HepG2 (cell line): Measurements from ENCODE around the gene RTEL1. TPM values are rescaled to one million over a fixed set of nuclear protein-coding genes. Genes with fewer than 3 reads are reported as not detected.

Experiments used
- EP300 ChIP-seq, 3 experiments: sonication (generic) in 1 of 3; formaldehyde crosslinking in 1 of 3; IDR thresholded peaks; 2 replicates each; pipeline versions ENCODE4 v1.5.1 to v1.6.1; 2011 to 2020; ENCODE audit warnings: low read depth in 2 of 3, low read length in 2 of 3, borderline replicate concordance in 1 of 3, improper control_type of control experiment in 1 of 3, mild to moderate bottlenecking in 1 of 3, missing genetic modification reagents in 1 of 3, moderate library complexity in 1 of 3
- EZH2 ChIP-seq: conservative IDR thresholded peaks from 2 replicates; pipeline ENCODE4 v1.6.1; 2012; ENCODE audit warnings: mild to moderate bottlenecking, low read depth, low read length, moderate library complexity
- KDM2A ChIP-seq: sonication (generic); formaldehyde crosslinking; IDR thresholded peaks from 2 replicates; pipeline ENCODE4 v1.4.0; 2020; ENCODE audit warnings: low read depth, missing genetic modification reagents, borderline replicate concordance
- RAD21 ChIP-seq: fragments of 450-650 bp; formaldehyde crosslinking; IDR thresholded peaks from 2 replicates; pipeline ENCODE4 v1.5.0; 2020; ENCODE audit warnings: mild to moderate bottlenecking
- SP1 ChIP-seq, 2 experiments: fragments of 450-650 bp in 1 of 2; sonication (generic) in 1 of 2; formaldehyde crosslinking in 1 of 2; IDR thresholded peaks; 2 replicates each; pipeline versions ENCODE4 v1.4.0 to v1.6.1; 2016 to 2020; ENCODE audit warnings: missing genetic modification reagents in 1 of 2
- ZNF501 ChIP-seq: sonication (generic); formaldehyde crosslinking; IDR thresholded peaks from 2 replicates; pipeline ENCODE4 v1.5.1; 2020; ENCODE audit warnings: mild to moderate bottlenecking, moderate library complexity, missing genetic modification reagents
- ZNF530 ChIP-seq: sonication (generic); formaldehyde crosslinking; IDR thresholded peaks from 2 replicates; pipeline ENCODE4 v1.5.0; 2020; ENCODE audit warnings: low read depth, mild to moderate bottlenecking, missing genetic modification reagents
- ZNF780A ChIP-seq: sonication (generic); formaldehyde crosslinking; IDR thresholded peaks from 2 replicates; pipeline ENCODE4 v1.8.0; 2022; ENCODE audit warnings: mild to moderate bottlenecking, missing genetic modification reagents, moderate library complexity
- polyA plus RNA-seq, 8 experiments: library from polyadenylated mRNA; depleted of rRNA in 3 of 8; stranded (reverse) in 7 of 8; unstranded in 1 of 8; fragments of >200 nt; fragmentation: Illumina TruSeq in 4 of 8; extraction: Trizol in 4 of 8; gene quantifications; 2 replicates each; pipeline versions ENCODE4 v1.2.1 to v1.2.3, GENCODE V29; 2011 to 2016; ENCODE audit warnings: low read depth in 4 of 8, missing spikeins in 1 of 8, mixed read lengths in 1 of 8; ENCODE audit not compliant: insufficient read depth in 1 of 8
- total RNA-seq, 5 experiments: library from RNA; depleted of rRNA; stranded (reverse); fragments of >200 nt; fragmentation: Illumina TruSeq; extraction: Trizol; gene quantifications; 2 replicates each; pipeline ENCODE4 v1.2.3, GENCODE V29; 2016; ENCODE audit warnings: low read depth in 1 of 5
- TF ChIP-seq, protein P1 (sequence below), 2 experiments: fragments of 450-650 bp in 1 of 2; sonication (generic) in 1 of 2; formaldehyde crosslinking in 1 of 2; IDR thresholded peaks; 2 replicates each; pipeline versions ENCODE4 v1.6.1 to v1.8.0; 2016 to 2022; ENCODE audit warnings: antibody characterized with exemption in 1 of 2, mild to moderate bottlenecking in 1 of 2, missing genetic modification reagents in 1 of 2
- TF ChIP-seq, protein P2 (sequence below): sonication (generic); formaldehyde crosslinking; IDR thresholded peaks from 2 replicates; pipeline ENCODE4 v1.5.0; 2020; ENCODE audit warnings: mild to moderate bottlenecking, missing genetic modification reagents
- TF ChIP-seq, protein P3 (sequence below): sonication (generic); formaldehyde crosslinking; IDR thresholded peaks from 2 replicates; pipeline ENCODE4 v1.4.0; 2020; ENCODE audit warnings: missing genetic modification reagents, mild to moderate bottlenecking, borderline replicate concordance
- TF ChIP-seq, protein P4 (sequence below): sonication (generic); formaldehyde crosslinking; IDR thresholded peaks from 2 replicates; pipeline ENCODE4 v1.5.1; 2020; ENCODE audit warnings: missing genetic modification reagents, mild to moderate bottlenecking, borderline replicate concordance

RTEL1 gene
- total and polyA plus RNA-seq, 2 of the 13 experiments (the other 11 are each of a cell fraction or from before 2014, with no cell fraction given): 21.8 to 36.4 TPM

DNA sequence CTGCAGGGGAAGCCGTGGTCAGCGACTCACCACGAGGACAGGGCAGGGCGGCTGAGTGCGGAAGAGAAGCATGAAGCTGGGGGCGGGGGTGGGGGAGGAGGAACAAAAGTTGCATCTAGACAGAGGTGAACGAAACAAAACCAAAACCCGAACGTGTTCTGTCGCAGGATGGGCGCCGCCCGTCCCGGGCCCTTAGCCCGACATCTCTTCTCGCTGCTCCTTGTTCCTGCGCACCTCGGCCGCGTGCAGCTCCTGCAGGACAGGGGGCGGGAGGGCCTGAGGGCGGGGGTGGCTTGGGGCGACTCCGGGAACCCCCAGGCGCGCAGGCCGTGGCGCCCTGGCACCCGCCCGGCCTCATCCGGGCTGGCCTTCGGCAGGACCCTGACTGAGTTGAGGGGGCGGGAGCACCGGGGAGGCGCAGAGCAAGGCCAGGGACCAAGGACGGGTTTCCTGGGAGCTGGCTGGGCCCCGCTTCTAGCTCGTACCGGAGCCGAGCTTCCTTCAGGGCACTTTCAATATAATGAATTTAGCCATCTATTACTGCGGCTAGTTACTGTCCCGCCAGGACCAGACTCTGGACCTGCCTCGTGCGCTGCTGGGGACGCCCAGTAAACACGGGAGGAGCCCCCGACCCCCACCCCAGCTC, 16.8 kb upstream of the RTEL1 start (continued):
- TF ChIP-seq, protein P1, sequence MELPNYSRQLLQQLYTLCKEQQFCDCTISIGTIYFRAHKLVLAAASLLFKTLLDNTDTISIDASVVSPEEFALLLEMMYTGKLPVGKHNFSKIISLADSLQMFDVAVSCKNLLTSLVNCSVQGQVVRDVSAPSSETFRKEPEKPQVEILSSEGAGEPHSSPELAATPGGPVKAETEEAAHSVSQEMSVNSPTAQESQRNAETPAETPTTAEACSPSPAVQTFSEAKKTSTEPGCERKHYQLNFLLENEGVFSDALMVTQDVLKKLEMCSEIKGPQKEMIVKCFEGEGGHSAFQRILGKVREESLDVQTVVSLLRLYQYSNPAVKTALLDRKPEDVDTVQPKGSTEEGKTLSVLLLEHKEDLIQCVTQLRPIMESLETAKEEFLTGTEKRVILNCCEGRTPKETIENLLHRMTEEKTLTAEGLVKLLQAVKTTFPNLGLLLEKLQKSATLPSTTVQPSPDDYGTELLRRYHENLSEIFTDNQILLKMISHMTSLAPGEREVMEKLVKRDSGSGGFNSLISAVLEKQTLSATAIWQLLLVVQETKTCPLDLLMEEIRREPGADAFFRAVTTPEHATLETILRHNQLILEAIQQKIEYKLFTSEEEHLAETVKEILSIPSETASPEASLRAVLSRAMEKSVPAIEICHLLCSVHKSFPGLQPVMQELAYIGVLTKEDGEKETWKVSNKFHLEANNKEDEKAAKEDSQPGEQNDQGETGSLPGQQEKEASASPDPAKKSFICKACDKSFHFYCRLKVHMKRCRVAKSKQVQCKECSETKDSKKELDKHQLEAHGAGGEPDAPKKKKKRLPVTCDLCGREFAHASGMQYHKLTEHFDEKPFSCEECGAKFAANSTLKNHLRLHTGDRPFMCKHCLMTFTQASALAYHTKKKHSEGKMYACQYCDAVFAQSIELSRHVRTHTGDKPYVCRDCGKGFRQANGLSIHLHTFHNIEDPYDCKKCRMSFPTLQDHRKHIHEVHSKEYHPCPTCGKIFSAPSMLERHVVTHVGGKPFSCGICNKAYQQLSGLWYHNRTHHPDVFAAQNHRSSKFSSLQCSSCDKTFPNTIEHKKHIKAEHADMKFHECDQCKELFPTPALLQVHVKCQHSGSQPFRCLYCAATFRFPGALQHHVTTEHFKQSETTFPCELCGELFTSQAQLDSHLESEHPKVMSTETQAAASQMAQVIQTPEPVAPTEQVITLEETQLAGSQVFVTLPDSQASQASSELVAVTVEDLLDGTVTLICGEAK (IDR thresholded peaks at IDR 0.05): no peak
- TF ChIP-seq, protein P1 (CRISPR knock-in tag; IDR thresholded peaks at IDR 0.05): no peak
- TF ChIP-seq ZNF501 (CRISPR knock-in tag) (no peak), ZNF530 (no peak), RAD21 (CRISPR knock-in tag) (peak; percentile 32; the same call in 1 of the 2 replicates), ZNF780A (no peak), SP1 (IDR thresholded peaks at IDR 0.05) (no peak), SP1 (CRISPR knock-in tag; IDR thresholded peaks at IDR 0.05) (0 out of 2 replicates have a peak, but pooled peaks have one; percentile 50), EP300 (IDR thresholded peaks at IDR 0.05; ENCODE audit: low read depth in 2 of 2, low read length in 2 of 2) (no peak), EP300 (CRISPR knock-in tag; IDR thresholded peaks at IDR 0.05; ENCODE audit: borderline replicate concordance) (no peak), KDM2A (no peak; the same call in 1 of the 2 replicates), EZH2 (no peak)
- TF ChIP-seq, protein P2, sequence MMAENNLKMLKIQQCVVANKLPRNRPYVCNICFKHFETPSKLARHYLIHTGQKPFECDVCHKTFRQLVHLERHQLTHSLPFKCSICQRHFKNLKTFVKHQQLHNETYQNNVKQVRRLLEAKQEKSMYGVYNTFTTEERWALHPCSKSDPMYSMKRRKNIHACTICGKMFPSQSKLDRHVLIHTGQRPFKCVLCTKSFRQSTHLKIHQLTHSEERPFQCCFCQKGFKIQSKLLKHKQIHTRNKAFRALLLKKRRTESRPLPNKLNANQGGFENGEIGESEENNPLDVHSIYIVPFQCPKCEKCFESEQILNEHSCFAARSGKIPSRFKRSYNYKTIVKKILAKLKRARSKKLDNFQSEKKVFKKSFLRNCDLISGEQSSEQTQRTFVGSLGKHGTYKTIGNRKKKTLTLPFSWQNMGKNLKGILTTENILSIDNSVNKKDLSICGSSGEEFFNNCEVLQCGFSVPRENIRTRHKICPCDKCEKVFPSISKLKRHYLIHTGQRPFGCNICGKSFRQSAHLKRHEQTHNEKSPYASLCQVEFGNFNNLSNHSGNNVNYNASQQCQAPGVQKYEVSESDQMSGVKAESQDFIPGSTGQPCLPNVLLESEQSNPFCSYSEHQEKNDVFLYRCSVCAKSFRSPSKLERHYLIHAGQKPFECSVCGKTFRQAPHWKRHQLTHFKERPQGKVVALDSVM (CRISPR knock-in tag): no peak
- TF ChIP-seq, protein P3, sequence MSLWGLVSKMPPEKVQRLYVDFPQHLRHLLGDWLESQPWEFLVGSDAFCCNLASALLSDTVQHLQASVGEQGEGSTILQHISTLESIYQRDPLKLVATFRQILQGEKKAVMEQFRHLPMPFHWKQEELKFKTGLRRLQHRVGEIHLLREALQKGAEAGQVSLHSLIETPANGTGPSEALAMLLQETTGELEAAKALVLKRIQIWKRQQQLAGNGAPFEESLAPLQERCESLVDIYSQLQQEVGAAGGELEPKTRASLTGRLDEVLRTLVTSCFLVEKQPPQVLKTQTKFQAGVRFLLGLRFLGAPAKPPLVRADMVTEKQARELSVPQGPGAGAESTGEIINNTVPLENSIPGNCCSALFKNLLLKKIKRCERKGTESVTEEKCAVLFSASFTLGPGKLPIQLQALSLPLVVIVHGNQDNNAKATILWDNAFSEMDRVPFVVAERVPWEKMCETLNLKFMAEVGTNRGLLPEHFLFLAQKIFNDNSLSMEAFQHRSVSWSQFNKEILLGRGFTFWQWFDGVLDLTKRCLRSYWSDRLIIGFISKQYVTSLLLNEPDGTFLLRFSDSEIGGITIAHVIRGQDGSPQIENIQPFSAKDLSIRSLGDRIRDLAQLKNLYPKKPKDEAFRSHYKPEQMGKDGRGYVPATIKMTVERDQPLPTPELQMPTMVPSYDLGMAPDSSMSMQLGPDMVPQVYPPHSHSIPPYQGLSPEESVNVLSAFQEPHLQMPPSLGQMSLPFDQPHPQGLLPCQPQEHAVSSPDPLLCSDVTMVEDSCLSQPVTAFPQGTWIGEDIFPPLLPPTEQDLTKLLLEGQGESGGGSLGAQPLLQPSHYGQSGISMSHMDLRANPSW (CRISPR knock-in tag): no peak
- TF ChIP-seq, protein P4, sequence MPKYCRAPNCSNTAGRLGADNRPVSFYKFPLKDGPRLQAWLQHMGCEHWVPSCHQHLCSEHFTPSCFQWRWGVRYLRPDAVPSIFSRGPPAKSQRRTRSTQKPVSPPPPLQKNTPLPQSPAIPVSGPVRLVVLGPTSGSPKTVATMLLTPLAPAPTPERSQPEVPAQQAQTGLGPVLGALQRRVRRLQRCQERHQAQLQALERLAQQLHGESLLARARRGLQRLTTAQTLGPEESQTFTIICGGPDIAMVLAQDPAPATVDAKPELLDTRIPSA (CRISPR knock-in tag): no peak
